GM23338 (cell line): Measurements from ENCODE around the gene MUC5B. TPM values are rescaled to one million over a fixed set of nuclear protein-coding genes. Genes with fewer than 3 reads are reported as not detected.
A peak's percentile ranks its signal among the peaks of the same experiment; 100 is the strongest.

Experiments used
- ATAC-seq: fragments of 200-7000 bp; cut with Tn5 transposase; 3 replicates; pipeline ENCODE4 v1.9.1; 2020
- DNase-seq: peaks from one replicate; pipeline ENCODE4 v3.0.0-alpha.2; 2015; ENCODE audit warnings: low spot score
- H2AFZ ChIP-seq: fragments of 200-600 bp; sonication (generic); 2 replicates; pipeline ENCODE4 v1.8.0; 2016; ENCODE audit warnings: antibody characterized with exemption, mild to moderate bottlenecking, moderate library complexity
- H3F3A ChIP-seq: fragments of 200-600 bp; sonication (generic); replicated peaks from 2 replicates; pipeline ENCODE4 v1.8.0; 2017; ENCODE audit warnings: antibody characterized with exemption, mixed run types, low read depth
- H3K27ac ChIP-seq: fragments of 200-600 bp; sonication (generic); 2 replicates; pipeline ENCODE4 v1.6.1; 2016; ENCODE audit warnings: low read depth
- H3K27me3 ChIP-seq: fragments of 200-600 bp; sonication (generic); 2 replicates; pipeline ENCODE4 v1.8.0; 2016; ENCODE audit warnings: mild to moderate bottlenecking, mixed run types, moderate library complexity; ENCODE audit not compliant: insufficient read depth
- H3K36me3 ChIP-seq: fragments of 200-600 bp; sonication (generic); 2 replicates; pipeline ENCODE4 v1.8.0; 2016; ENCODE audit warnings: mild to moderate bottlenecking; ENCODE audit not compliant: insufficient read depth
- H3K4me1 ChIP-seq: fragments of 200-600 bp; sonication (generic); 2 replicates; pipeline ENCODE4 v1.8.0; 2016; ENCODE audit warnings: mild to moderate bottlenecking, moderate library complexity; ENCODE audit not compliant: insufficient read depth
- H3K4me2 ChIP-seq: fragments of 200-600 bp; sonication (generic); 2 replicates; pipeline ENCODE4 v1.7.1; 2017; ENCODE audit warnings: mixed run types
- H3K4me3 ChIP-seq: fragments of 200-600 bp; sonication (generic); 2 replicates; pipeline ENCODE4 v1.6.1; 2016; ENCODE audit warnings: mixed run types
- H3K79me2 ChIP-seq: fragments of 200-600 bp; sonication (generic); replicated peaks from 2 replicates; pipeline ENCODE4 v1.8.0; 2017; ENCODE audit warnings: mild to moderate bottlenecking; ENCODE audit not compliant: insufficient read depth
- H3K9me2 ChIP-seq: fragments of 200-600 bp; sonication (generic); 2 replicates; pipeline ENCODE4 v1.8.0; 2017; ENCODE audit not compliant: insufficient read depth
- H4K20me1 ChIP-seq: fragments of 200-600 bp; sonication (generic); replicated peaks from 2 replicates; pipeline ENCODE4 v1.8.0; 2017; ENCODE audit warnings: mild to moderate bottlenecking; ENCODE audit not compliant: insufficient read depth
- H3K27ac Mint-ChIP-seq: 2 replicates; pipeline ENCODE4 v1.8.0; 2020; ENCODE audit warnings: inconsistent platforms, mild to moderate bottlenecking, moderate library complexity, mixed read lengths
- H3K27me3 Mint-ChIP-seq: 3 replicates; pipeline ENCODE4 v1.8.0; 2022; ENCODE audit warnings: low read depth, mild to moderate bottlenecking, moderate library complexity, mixed read lengths, inconsistent platforms; ENCODE audit not compliant: insufficient read depth, poor library complexity
- H3K36me3 Mint-ChIP-seq: 3 replicates; pipeline ENCODE4 v1.8.0; 2021; ENCODE audit warnings: low read depth, mild to moderate bottlenecking, inconsistent platforms, moderate library complexity, mixed read lengths
- H3K4me1 Mint-ChIP-seq: 3 replicates; pipeline ENCODE4 v1.8.0; 2020; ENCODE audit warnings: mild to moderate bottlenecking, inconsistent platforms, mixed read lengths
- H3K4me3 Mint-ChIP-seq: 3 replicates; pipeline ENCODE4 v1.8.0; 2021; ENCODE audit warnings: moderate library complexity, mild to moderate bottlenecking, inconsistent platforms, mixed read lengths
- H3K9me3 Mint-ChIP-seq: 3 replicates; pipeline ENCODE4 v1.8.0; 2020; ENCODE audit warnings: moderate library complexity, mild to moderate bottlenecking, inconsistent platforms, mixed read lengths
- CREB1 ChIP-seq: fragments of 250-450 bp; sonication (Bioruptor Pico); IDR thresholded peaks from 2 replicates; pipeline ENCODE4 v1.5.0; 2020; ENCODE audit warnings: low read depth, mild to moderate bottlenecking, moderate library complexity
- EZH2phosphoT487 ChIP-seq: fragments of 200-600 bp; sonication (generic); IDR thresholded peaks from one replicate; pipeline ENCODE4 v1.8.1; 2018; ENCODE audit warnings: antibody characterized with exemption; ENCODE audit not compliant: unreplicated experiment
- JUNB ChIP-seq: IDR thresholded peaks from one replicate; pipeline ENCODE4 v1.6.1; 2016; ENCODE audit warnings: antibody characterized with exemption; ENCODE audit not compliant: unreplicated experiment
- NANOG ChIP-seq: IDR thresholded peaks from 2 replicates; pipeline ENCODE4 v1.6.1; 2016; ENCODE audit warnings: antibody characterized with exemption, borderline replicate concordance
- STAT1 ChIP-seq: IDR thresholded peaks from one replicate; pipeline ENCODE4 v1.6.1; 2016; ENCODE audit warnings: antibody characterized with exemption; ENCODE audit not compliant: unreplicated experiment
- ZNF331 ChIP-seq: fragments of 250-450 bp; sonication (Bioruptor Pico); IDR thresholded peaks from 2 replicates; pipeline ENCODE4 v1.5.0; 2020; ENCODE audit warnings: low read depth, mild to moderate bottlenecking, moderate library complexity
- long read RNA-seq: library from polyadenylated mRNA; unstranded; transcript quantifications from one replicate; pipeline ENCODE4 v2.0.0, GENCODE V29; 2020; ENCODE audit not compliant: unreplicated experiment
- polyA plus RNA-seq: library from polyadenylated mRNA; unstranded; fragments of >200 nt; fragmentation: Nextera tagmentation; extraction: Ambion mirVana; gene quantifications from 2 replicates; pipeline ENCODE4 v1.2.1, GENCODE V29; 2016
- total RNA-seq: library from RNA; depleted of rRNA; stranded (reverse); fragments of >200 nt; shearing (Covaris generic); gene quantifications from 2 replicates; pipeline ENCODE4 v1.2.3, GENCODE V29; 2014; rRNA removed
- TF ChIP-seq, protein P1 (sequence below), 2 experiments: fragments of 200-600 bp in 1 of 2; sonication (generic) in 1 of 2; conservative IDR thresholded peaks; 2 replicates each; pipeline versions ENCODE4 v1.5.1 to v1.6.1; 2016 to 2017; ENCODE audit warnings: antibody characterized with exemption in 2 of 2, low read depth in 2 of 2, mild to moderate bottlenecking in 2 of 2, moderate library complexity in 1 of 2
- TF ChIP-seq, protein P2 (sequence below): IDR thresholded peaks from one replicate; pipeline ENCODE4 v1.6.1; 2018; ENCODE audit warnings: antibody characterized with exemption; ENCODE audit not compliant: unreplicated experiment
- TF ChIP-seq, protein P3 (sequence below): IDR thresholded peaks from 2 replicates; pipeline ENCODE4 v1.6.1; 2016; ENCODE audit warnings: antibody characterized with exemption

MUC5B gene, protein sequence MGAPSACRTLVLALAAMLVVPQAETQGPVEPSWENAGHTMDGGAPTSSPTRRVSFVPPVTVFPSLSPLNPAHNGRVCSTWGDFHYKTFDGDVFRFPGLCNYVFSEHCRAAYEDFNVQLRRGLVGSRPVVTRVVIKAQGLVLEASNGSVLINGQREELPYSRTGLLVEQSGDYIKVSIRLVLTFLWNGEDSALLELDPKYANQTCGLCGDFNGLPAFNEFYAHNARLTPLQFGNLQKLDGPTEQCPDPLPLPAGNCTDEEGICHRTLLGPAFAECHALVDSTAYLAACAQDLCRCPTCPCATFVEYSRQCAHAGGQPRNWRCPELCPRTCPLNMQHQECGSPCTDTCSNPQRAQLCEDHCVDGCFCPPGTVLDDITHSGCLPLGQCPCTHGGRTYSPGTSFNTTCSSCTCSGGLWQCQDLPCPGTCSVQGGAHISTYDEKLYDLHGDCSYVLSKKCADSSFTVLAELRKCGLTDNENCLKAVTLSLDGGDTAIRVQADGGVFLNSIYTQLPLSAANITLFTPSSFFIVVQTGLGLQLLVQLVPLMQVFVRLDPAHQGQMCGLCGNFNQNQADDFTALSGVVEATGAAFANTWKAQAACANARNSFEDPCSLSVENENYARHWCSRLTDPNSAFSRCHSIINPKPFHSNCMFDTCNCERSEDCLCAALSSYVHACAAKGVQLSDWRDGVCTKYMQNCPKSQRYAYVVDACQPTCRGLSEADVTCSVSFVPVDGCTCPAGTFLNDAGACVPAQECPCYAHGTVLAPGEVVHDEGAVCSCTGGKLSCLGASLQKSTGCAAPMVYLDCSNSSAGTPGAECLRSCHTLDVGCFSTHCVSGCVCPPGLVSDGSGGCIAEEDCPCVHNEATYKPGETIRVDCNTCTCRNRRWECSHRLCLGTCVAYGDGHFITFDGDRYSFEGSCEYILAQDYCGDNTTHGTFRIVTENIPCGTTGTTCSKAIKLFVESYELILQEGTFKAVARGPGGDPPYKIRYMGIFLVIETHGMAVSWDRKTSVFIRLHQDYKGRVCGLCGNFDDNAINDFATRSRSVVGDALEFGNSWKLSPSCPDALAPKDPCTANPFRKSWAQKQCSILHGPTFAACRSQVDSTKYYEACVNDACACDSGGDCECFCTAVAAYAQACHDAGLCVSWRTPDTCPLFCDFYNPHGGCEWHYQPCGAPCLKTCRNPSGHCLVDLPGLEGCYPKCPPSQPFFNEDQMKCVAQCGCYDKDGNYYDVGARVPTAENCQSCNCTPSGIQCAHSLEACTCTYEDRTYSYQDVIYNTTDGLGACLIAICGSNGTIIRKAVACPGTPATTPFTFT (N-terminal part only)
- total RNA-seq (0.90 TPM in 1 of 2 replicates, not detected in the other), polyA plus RNA-seq (0.05 and 0.18 TPM in 2 replicates)
- long read RNA-seq, partial matches to known transcripts: 1 of 1 reads
- long read RNA-seq, other reads (novel, unspliced or antisense): 0 of 1 reads

DNA sequence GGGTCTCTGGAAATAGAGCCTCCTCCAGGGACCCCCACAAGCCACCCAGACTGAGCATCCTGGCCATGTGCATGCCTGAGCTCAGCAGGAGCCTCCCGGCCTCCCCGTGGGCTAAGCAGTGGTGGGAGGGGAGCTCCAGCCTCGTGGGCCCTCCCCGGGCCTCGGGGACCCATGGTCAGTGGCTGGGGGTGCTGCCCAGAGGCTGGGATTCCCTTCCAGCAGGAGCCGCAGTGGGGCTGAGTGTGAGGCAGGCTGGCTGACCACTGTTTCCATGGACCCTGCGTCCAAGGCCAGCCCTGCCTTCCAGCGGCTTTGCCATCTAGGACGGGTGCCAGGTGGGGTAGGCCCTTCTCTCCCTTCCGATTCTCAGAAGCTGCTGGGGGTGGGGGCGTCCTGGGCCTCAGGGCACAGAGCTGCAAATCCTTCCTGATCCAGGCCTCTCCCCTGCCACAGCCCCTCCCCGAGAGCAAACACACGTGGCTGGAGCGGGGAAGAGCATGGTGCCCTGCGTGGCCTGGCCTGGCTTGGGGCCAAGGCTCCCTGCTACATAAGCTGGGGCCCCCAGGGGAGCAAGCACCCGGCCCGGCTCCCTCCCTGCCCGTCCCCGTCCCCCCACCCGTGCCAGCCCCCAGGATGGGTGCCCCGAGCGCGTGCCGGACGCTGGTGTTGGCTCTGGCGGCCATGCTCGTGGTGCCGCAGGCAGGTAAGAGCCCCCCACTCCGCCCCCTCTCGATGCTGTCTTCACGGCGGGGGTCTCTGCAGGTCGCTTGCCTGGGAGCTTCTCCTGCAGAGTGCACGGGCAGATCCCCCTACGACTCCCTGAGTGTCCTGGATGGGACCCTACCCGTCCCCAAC, at the start of gene MUC5B:
Gene MUC5B, plus strand, starts transcription at position 576 of the 855 bp plus-strand sequence. Its CDS starts 58 bp downstream, at position 634.
- H3K27me3 ChIP-seq: no peaks in the 10 kb centered on the region
- Mint-ChIP-seq H3K9me3 (no peaks in the 10 kb centered on the region), H3K27ac (no peak within 1 kb of the TSS), H3K4me1 (peaks cover 3% of the 10 kb centered on the region), H3K4me3 (no peak within 1 kb of the TSS), H3K27me3 (peaks cover 4% of the 10 kb centered on the region), H3K36me3 (no peaks in the 10 kb centered on the region)
- H3K4me1 ChIP-seq: no peaks in the 10 kb centered on the region
- H3F3A ChIP-seq: no peaks in the 10 kb centered on the region
- H3K36me3 ChIP-seq: no peaks in the 10 kb centered on the region
- no peak within 1 kb of the TSS for H3K4me2 ChIP-seq
- H3K4me3 ChIP-seq: no peak within 1 kb of the TSS
- H3K9me2 ChIP-seq: no peaks in the 10 kb centered on the region
- H3K27ac ChIP-seq: no peak within 1 kb of the TSS
- no peaks in the 10 kb centered on the region for H4K20me1 ChIP-seq
- DNase-seq (peak; percentile 0), ATAC-seq (no peak)
- no peaks in the 10 kb centered on the region for H3K79me2 ChIP-seq
- no peak within 1 kb of the TSS for H2AFZ ChIP-seq
- TF ChIP-seq, protein P1, sequence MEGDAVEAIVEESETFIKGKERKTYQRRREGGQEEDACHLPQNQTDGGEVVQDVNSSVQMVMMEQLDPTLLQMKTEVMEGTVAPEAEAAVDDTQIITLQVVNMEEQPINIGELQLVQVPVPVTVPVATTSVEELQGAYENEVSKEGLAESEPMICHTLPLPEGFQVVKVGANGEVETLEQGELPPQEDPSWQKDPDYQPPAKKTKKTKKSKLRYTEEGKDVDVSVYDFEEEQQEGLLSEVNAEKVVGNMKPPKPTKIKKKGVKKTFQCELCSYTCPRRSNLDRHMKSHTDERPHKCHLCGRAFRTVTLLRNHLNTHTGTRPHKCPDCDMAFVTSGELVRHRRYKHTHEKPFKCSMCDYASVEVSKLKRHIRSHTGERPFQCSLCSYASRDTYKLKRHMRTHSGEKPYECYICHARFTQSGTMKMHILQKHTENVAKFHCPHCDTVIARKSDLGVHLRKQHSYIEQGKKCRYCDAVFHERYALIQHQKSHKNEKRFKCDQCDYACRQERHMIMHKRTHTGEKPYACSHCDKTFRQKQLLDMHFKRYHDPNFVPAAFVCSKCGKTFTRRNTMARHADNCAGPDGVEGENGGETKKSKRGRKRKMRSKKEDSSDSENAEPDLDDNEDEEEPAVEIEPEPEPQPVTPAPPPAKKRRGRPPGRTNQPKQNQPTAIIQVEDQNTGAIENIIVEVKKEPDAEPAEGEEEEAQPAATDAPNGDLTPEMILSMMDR (conservative IDR thresholded peaks at IDR 0.05; ENCODE audit: low read depth in 2 of 2): no peak
- TF ChIP-seq EZH2phosphoT487 (no peak), STAT1 (no peak), ZNF331 (CRISPR knock-in tag) (no peak), JUNB (no peak), CREB1 (no peak), NANOG (no peak)
- TF ChIP-seq, protein P2, sequence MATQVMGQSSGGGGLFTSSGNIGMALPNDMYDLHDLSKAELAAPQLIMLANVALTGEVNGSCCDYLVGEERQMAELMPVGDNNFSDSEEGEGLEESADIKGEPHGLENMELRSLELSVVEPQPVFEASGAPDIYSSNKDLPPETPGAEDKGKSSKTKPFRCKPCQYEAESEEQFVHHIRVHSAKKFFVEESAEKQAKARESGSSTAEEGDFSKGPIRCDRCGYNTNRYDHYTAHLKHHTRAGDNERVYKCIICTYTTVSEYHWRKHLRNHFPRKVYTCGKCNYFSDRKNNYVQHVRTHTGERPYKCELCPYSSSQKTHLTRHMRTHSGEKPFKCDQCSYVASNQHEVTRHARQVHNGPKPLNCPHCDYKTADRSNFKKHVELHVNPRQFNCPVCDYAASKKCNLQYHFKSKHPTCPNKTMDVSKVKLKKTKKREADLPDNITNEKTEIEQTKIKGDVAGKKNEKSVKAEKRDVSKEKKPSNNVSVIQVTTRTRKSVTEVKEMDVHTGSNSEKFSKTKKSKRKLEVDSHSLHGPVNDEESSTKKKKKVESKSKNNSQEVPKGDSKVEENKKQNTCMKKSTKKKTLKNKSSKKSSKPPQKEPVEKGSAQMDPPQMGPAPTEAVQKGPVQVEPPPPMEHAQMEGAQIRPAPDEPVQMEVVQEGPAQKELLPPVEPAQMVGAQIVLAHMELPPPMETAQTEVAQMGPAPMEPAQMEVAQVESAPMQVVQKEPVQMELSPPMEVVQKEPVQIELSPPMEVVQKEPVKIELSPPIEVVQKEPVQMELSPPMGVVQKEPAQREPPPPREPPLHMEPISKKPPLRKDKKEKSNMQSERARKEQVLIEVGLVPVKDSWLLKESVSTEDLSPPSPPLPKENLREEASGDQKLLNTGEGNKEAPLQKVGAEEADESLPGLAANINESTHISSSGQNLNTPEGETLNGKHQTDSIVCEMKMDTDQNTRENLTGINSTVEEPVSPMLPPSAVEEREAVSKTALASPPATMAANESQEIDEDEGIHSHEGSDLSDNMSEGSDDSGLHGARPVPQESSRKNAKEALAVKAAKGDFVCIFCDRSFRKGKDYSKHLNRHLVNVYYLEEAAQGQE: no peak
- TF ChIP-seq, protein P3, sequence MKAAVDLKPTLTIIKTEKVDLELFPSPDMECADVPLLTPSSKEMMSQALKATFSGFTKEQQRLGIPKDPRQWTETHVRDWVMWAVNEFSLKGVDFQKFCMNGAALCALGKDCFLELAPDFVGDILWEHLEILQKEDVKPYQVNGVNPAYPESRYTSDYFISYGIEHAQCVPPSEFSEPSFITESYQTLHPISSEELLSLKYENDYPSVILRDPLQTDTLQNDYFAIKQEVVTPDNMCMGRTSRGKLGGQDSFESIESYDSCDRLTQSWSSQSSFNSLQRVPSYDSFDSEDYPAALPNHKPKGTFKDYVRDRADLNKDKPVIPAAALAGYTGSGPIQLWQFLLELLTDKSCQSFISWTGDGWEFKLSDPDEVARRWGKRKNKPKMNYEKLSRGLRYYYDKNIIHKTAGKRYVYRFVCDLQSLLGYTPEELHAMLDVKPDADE: no peak
